Stimulated activated CD4-positive, alpha-beta T cell treated with anti-CD3 and anti-CD28 coated beads, Interleukin-1b, Interleukin-23, amount 100 ng/mL, for 4 hours (primary cell): ENCODE measurements around the gene ACOT7.

Experiments used
- DNase-seq, 2 donors: peaks; one replicate each; pipeline ENCODE4 v3.0.0-alpha.2; 2020; ENCODE audit warnings: low read depth in 2 of 2

ACOT7 gene

DNA sequence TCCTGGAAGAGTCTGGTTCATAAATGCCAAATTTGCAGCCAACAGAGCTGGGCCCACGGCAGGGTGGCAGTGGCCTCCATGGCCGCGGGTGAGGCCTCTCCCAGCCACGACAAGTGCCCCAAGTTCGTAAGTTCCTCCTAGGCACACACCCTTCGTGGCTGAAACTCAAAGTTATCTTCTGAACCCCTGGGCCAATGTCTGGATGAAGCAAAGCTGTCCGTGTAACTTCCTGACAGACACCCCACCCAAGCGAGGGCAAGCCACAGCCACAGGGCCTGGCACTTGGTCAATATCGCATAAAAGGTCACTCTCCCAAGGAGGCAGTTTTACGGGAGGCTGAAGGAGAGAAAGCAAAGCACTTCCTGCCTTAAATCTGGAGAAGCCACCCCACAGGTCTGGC lies 104.9 kb downstream of the ACOT7 start:
- no peak for DNase-seq

DNA sequence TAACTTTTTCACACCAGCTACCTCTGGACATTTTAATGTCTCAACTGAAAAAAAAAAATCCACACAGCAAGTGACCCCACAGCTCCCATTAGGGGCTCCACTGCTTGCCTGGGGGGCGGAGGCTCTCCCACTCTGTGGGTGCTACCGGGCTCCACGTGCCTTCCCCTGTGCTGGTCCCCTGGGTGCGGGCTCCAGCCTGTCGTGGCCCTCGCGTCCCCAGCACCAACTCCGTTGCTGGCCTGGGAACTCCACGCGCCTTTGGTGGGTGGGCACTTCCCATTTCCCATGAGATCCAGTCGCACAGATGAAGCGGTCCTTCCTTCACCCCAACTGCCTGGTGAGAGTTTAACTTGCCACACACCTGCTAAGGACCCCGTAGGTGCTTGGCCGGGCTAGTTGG lies 105.5 kb downstream of the ACOT7 start:
- no peak for DNase-seq

GRCh38 chr1:6287431-6287886 lies 106.1 kb downstream of the ACOT7 start:
- no peak for DNase-seq

GRCh38 chr1:6287029-6287428 lies 106.5 kb downstream of the ACOT7 start:
- DNase-seq = no peak

DNA sequence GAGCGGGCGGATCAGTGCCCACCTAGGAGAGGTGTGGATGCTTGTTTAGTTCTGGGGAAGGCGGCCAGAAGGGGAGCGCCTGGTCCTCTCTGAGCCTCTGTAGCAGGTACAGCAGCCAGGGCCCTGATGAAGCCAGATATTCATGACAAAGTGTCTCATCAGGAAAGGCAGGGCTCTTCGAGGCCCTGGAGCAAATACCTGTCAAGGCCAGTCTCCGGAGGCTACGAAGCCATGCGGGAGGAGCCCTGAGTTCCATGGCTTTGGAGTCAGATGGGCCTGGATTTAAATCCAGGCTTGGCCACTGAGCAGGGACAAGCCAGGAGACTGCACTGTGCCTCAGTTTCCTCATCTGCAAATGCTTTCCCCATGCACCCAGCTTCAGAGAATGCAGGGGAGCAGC lies 107.3 kb downstream of the ACOT7 start:
- DNase-seq = no peak

- no peak for DNase-seq
These were observed 108.2 kb downstream of the ACOT7 start for GRCh38 chr1:6285336-6285735.

- no peak for DNase-seq
These were observed 110.8 kb downstream of the ACOT7 start for GRCh38 chr1:6282577-6283270.

DNA sequence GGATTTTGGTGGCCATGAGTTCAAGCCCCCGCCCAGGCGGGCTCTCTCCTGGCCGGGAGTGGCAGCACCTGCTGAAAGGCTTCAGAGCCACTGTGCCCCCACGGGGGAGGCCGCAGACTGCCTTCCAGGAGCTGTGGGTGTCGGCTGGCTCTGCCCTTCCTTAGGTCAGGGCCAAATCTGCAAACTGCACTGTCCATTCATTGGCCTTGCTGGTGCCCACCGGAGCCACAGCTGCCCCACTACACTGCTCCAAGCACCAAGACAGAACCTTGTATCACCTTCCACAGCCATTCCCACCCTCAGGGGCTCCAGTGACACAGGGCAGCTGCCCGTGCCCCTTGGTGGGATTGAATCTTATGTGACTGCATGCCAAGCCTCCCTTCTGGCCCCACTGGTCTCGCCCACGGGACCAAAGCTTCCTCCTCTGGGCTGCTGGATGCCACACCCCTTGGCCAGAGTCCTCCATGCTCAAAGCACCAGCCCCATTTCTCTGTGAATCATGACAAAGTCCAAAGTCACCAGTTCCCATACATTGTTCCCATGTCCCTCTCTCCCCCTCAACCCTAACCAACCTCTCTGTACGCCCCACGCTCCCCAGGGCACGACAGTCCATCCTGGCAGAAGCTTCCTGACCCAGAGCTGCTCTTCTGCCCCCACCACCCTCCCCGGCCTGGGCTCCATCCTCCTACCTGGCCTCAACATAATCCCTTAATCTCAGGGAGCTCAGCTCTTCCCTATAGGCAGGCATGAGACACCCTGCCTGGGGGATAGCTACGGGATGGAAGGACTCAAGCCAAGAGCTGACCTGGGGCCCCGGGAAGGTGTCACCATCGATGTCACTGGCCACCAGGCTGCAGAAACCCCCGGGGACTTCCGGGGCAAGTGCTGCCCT lies 111.8 kb downstream of the ACOT7 start:
- DNase-seq = no peak

GRCh38 chr1:6280761-6281451 lies 112.7 kb downstream of the ACOT7 start:
- DNase-seq = no peak

GRCh38 chr1:6279613-6280383 lies 113.8 kb downstream of the ACOT7 start:
- no peak for DNase-seq

DNA sequence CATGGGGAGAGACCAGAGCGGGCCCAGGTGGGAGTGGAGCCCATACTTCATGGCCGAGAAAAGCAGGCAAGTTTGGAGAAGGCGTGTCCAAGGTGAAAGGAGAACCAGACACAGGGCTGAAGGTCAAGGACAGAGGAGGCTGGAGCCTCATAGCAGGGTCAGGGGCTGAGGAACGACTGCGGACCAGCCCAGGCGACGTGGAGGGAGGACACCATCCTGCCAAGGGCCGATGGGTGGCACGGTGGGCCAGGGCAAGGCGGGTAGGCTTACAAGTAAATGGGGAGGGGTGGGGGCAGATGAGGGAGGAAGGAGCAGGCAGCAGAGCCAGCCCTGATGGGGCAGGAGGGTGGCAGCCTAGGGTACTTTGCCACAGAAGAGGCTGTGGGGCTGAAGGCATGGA lies 114.5 kb downstream of the ACOT7 start:
- DNase-seq = no peak

- no peak for DNase-seq
These were observed 115.3 kb downstream of the ACOT7 start for GRCh38 chr1:6278263-6278662.

GRCh38 chr1:6276811-6277555 lies 116.6 kb downstream of the ACOT7 start:
- DNase-seq = no peak

GRCh38 chr1:6275826-6276782 lies 117.5 kb downstream of the ACOT7 start:
- DNase-seq = no peak

DNA sequence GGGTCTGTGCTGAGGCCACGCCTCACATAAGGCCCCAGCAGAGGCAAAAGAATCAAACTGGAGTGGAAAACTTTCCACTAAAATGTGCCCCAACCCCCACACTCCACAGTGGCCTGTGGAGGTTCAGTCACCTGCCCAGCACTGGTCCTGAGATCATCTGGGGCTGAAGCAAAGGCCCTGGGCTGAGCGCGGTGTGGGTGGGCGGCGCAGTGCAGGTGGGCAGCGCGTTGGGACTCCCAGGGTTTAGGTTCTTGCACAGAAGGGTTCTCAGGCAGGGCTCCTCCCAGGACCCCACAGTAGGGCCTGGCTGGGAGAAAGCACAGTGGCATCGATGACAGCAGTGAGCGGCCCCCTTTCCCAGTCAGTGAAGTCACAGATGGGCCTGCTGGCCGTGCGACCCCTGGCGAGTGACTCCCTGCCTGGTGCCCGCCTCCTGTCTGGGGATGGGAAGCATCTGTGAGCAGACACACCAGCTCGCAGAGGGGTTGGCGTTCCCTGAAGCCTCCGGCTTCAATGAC lies 118.9 kb downstream of the ACOT7 start:
- DNase-seq = no peak

DNA sequence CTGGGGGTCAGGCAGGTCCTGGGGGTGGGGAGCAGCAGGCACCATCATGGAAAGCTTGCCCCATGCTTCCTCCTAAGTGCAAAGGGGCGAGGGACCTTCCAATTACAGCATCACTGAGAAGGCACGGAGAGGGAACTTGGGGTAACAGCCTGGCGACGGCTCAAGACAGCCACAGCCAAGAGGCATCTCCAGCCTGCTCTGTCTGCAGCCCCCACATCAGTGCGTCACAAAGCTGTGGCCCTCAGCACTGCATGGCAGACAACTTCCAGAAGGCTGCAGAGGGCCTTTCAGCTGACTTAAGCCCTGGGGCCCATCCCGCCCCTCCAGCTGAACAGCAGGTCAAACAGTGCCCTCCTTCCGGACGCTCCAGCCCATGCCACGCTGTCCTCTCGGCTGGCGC lies 119.5 kb downstream of the ACOT7 start:
- no peak for DNase-seq

- DNase-seq = no peak
These were observed 120.1 kb downstream of the ACOT7 start for GRCh38 chr1:6273380-6273891.

DNA sequence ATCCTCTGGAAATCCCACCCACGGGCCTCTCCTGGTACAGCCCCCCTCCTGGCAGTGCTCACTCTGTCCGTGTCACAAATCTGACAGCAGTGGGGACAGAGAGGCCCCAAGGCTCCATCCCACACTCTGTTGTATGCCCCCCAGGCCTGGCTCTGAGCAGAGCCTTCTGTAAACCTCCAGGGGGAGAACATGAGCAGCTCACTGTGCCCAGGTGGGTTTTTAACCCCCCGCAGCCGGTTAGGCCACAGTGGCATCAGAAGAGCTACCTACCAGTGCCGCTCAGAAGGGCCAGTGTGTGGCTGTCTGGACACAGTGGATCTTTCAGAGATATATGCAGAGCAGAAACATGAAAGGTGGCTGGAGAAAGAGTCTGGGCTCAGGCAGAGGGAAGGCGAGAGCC lies 120.7 kb downstream of the ACOT7 start:
- DNase-seq = no peak

- DNase-seq = no peak
These were observed 121.1 kb downstream of the ACOT7 start for GRCh38 chr1:6272452-6272851.
